PC-9 (cell line): ENCODE measurements around the gene HAUS6. TPM values are rescaled to one million over a fixed set of nuclear protein-coding genes. Genes with fewer than 3 reads are reported as not detected.
A peak's percentile ranks its signal among the peaks of the same experiment; 100 is the strongest.

Experiments
- BruUV-seq: library from RNA; stranded (reverse); fragments of 400-500 nt; replicated peaks from 2 replicates; lab custom pipeline; 2021; lab: Mats Ljungman, UMichigan
- CTCF ChIA-PET: fragments of 300-600 bp; sonication (Branson Sonifier 250); formaldehyde crosslinking; loops from one replicate; lab custom pipeline; 2022; ENCODE audit warnings: antibody characterized with exemption; lab: Charles Lee
- POLR2A ChIA-PET: fragments of 300-600 bp; sonication (Branson Sonifier 250); formaldehyde crosslinking; loops from one replicate; lab custom pipeline; 2022; ENCODE audit warnings: antibody characterized with exemption; ENCODE audit not compliant: unreplicated experiment; lab: Charles Lee
- DNase-seq, 2 experiments: peaks; one replicate each; pipeline versions ENCODE4 v3.0.0 to v3.0.0-alpha.2; 2015 to 2022; ENCODE audit warnings: mixed read lengths in 1 of 2
- H2AFZ ChIP-seq: fragments of 200-600 bp; sonication (generic); 2 replicates; pipeline ENCODE4 v1.8.1; 2017; ENCODE audit warnings: antibody characterized with exemption
- H3F3A ChIP-seq: fragments of 200-600 bp; sonication (generic); 2 replicates; pipeline ENCODE4 v1.8.1; 2017; ENCODE audit warnings: antibody characterized with exemption, mild to moderate bottlenecking, low read depth; ENCODE audit not compliant: insufficient read depth
- H3K27ac ChIP-seq: fragments of 200-600 bp; sonication (generic); 2 replicates; pipeline ENCODE4 v1.6.1; 2016; ENCODE audit warnings: mixed run types
- H3K27me3 ChIP-seq: fragments of 200-600 bp; sonication (generic); 2 replicates; pipeline ENCODE4 v1.6.1; 2016; ENCODE audit warnings: low read depth, mixed run types; ENCODE audit not compliant: insufficient read depth
- H3K36me3 ChIP-seq: fragments of 200-600 bp; sonication (generic); 2 replicates; pipeline ENCODE4 v1.6.1; 2016; ENCODE audit warnings: low read depth, mixed run types
- H3K4me1 ChIP-seq: fragments of 200-600 bp; sonication (generic); replicated peaks from 2 replicates; pipeline ENCODE4 v1.6.1; 2016; ENCODE audit warnings: mixed run types; ENCODE audit not compliant: insufficient read depth
- H3K4me2 ChIP-seq: fragments of 200-600 bp; sonication (generic); 2 replicates; pipeline ENCODE4 v1.6.1; 2017; ENCODE audit warnings: mixed run types
- H3K4me3 ChIP-seq: fragments of 200-600 bp; sonication (generic); 2 replicates; pipeline ENCODE4 v1.6.1; 2016; ENCODE audit warnings: mixed run types
- H3K79me2 ChIP-seq: fragments of 200-600 bp; sonication (generic); 2 replicates; pipeline ENCODE4 v1.6.1; 2017; ENCODE audit warnings: low read depth, mixed run types
- H3K9me2 ChIP-seq: fragments of 200-600 bp; sonication (generic); 2 replicates; pipeline ENCODE4 v1.8.1; 2017; ENCODE audit warnings: mild to moderate bottlenecking; ENCODE audit not compliant: insufficient read depth
- H3K9me3 ChIP-seq: fragments of 200-600 bp; sonication (generic); 2 replicates; pipeline ENCODE4 v1.8.1; 2016; ENCODE audit warnings: low read depth; ENCODE audit not compliant: insufficient read depth
- H4K20me1 ChIP-seq: fragments of 200-600 bp; sonication (generic); 2 replicates; pipeline ENCODE4 v1.8.1; 2017; ENCODE audit not compliant: insufficient read depth
- EZH2 ChIP-seq: fragments of 200-600 bp; sonication (generic); IDR thresholded peaks from 2 replicates; pipeline ENCODE4 v1.8.0; 2017; ENCODE audit warnings: antibody characterized with exemption, low read depth
- intact Hi-C: fragments of 100-400 bp; cut with micrococcal nuclease; formaldehyde crosslinking; loops from one replicate; pipeline ENCODE4 v1.10.0; 2022; ENCODE audit not compliant: unreplicated experiment
- total RNA-seq: library from RNA; stranded (reverse); gene quantifications from 2 replicates; pipeline ENCODE4 v1.2.3, GENCODE V29; 2021
- TF ChIP-seq, protein P1 (sequence below): fragments of 200-600 bp; sonication (generic); conservative IDR thresholded peaks from 2 replicates; pipeline ENCODE4 v1.6.1; 2017; ENCODE audit warnings: mixed run types, antibody characterized with exemption, mild to moderate bottlenecking, moderate library complexity

The HAUS6 gene
- total RNA-seq, 1 experiment from 2014 or later = 19.1 TPM

DNA sequence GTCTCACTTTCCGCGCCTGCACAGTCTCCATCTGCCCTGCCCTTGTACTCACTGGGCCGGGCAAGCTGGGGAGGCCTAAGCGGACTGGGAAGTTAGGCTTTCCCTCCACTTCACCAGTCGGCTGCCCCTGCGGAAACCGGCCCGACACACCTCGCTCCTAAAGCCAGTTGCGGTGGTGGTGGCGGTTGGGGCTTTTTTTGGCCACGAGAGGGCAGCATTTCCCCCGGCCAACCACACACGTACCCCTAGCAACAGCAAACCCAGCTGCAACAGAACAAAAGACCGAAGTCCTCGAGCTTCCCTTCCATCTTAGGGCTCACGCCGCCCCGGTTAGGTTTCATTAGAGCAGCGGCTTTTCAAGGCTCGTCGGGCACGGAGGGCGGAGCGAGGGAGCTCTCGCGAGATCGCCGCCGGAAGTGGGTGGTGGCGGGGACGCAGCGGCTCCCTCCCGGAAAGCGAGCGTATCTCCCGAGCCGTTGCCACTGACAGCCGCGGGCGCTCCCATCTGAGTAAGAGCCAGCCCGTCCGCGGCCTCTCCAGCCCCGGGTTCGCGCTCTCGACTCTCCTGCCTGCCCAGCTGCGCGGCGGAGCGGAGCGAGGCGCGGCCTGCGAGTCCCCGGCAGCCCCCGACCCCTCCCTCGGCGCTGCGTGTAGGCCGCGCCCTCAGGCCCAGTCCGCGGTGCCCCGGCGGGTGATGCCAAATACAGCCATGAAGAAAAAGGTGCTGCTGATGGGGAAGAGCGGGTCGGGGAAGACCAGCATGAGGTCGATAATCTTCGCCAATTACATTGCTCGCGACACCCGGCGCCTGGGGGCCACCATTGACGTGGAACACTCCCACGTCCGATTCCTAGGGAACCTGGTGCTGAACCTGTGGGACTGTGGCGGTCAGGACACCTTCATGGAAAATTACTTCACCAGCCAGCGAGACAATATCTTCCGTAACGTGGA is 53.5 kb downstream of the HAUS6 start, which contains the start of gene RRAGA:
RRAGA (plus strand) TSS at position 462 of the 951 bp plus-strand sequence; CDS start at position 695, 233 bp downstream.
- no TSS peak for BruUV-seq
- H3K27me3 ChIP-seq = no peaks in the 10 kb centered on the region
- H3K4me2 ChIP-seq = peak within 1 kb of the TSS; percentile 91
- peaks cover 16% of the 10 kb centered on the region for H3F3A ChIP-seq
- H3K79me2 ChIP-seq = peaks cover 24% of the 10 kb centered on the region
- H3K4me3 ChIP-seq = peak within 1 kb of the TSS; percentile 92
- H3K9me2 ChIP-seq = no peaks in the 10 kb centered on the region
- H3K4me1 ChIP-seq = peaks cover 24% of the 10 kb centered on the region
- ChIA-PET POLR2A (interaction anchor here (0.5 to 0.6 kb wide), 3 partner anchors 163 to 589 kb away, joined by 4 to 8 read pairs (median 7); partner anchors contain the start of gene RPS6), CTCF (interaction anchor here (0.7 to 1.0 kb wide), 3 partner anchors 131 to 416 kb away, joined by 3 to 6 read pairs (median 3); no protein-coding TSS in a partner anchor)
- TF ChIP-seq, protein P1, sequence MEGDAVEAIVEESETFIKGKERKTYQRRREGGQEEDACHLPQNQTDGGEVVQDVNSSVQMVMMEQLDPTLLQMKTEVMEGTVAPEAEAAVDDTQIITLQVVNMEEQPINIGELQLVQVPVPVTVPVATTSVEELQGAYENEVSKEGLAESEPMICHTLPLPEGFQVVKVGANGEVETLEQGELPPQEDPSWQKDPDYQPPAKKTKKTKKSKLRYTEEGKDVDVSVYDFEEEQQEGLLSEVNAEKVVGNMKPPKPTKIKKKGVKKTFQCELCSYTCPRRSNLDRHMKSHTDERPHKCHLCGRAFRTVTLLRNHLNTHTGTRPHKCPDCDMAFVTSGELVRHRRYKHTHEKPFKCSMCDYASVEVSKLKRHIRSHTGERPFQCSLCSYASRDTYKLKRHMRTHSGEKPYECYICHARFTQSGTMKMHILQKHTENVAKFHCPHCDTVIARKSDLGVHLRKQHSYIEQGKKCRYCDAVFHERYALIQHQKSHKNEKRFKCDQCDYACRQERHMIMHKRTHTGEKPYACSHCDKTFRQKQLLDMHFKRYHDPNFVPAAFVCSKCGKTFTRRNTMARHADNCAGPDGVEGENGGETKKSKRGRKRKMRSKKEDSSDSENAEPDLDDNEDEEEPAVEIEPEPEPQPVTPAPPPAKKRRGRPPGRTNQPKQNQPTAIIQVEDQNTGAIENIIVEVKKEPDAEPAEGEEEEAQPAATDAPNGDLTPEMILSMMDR = peak; percentile 83
- no peak for TF ChIP-seq EZH2
- intact Hi-C loops = loop anchor here (1.0 to 5.0 kb wide), 3 partner anchors 53 to 408 kb away; partner anchors contain the start of gene HAUS6
- H2AFZ ChIP-seq = peak within 1 kb of the TSS; percentile 96
- H3K36me3 ChIP-seq = no peaks in the 10 kb centered on the region
- DNase-seq = peak; percentile 84 to 90
- no peaks in the 10 kb centered on the region for H3K9me3 ChIP-seq
- no peaks in the 10 kb centered on the region for H4K20me1 ChIP-seq
- H3K27ac ChIP-seq = peak within 1 kb of the TSS; percentile 78

DNA sequence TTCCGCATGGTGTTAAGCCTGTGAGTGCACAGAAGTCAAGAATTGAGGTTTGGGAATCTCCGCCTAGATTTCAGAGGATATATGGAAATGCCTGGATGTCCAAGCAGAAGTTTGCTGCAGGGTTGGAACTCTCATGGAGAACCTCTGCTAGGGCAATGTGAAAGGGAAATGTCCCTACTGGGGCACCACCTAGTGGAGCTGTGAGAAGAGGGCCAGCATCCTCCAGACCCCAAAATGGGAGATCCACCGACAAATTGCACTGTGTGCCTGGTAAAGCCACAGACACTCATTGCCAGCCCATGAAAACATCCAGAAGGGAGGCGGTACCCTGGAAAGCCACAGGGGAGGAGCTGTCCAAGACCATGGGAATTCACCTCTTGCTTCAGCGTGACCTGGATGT is 66.1 kb downstream of the HAUS6 start:
- no peaks in the 10 kb centered on the region for H3K9me2 ChIP-seq
- intact Hi-C loops = no loop called here
- H3K4me1 ChIP-seq = no peaks in the 10 kb centered on the region
- no peak overlapping the region for H3K4me2 ChIP-seq
- CTCF ChIA-PET = no interaction called here
- DNase-seq = no peak
- H4K20me1 ChIP-seq = no peaks in the 10 kb centered on the region
- BruUV-seq = no TSS peak
- H3K4me3 ChIP-seq = no peak overlapping the region
- no peaks in the 10 kb centered on the region for H3K27me3 ChIP-seq
- H3K36me3 ChIP-seq = no peaks in the 10 kb centered on the region
- POLR2A ChIA-PET = no interaction called here
- TF ChIP-seq EZH2 = no peak
- TF ChIP-seq, protein P1 = no peak
- H3F3A ChIP-seq = no peaks in the 10 kb centered on the region
- no peak overlapping the region for H2AFZ ChIP-seq
- H3K27ac ChIP-seq = no peak overlapping the region
- H3K9me3 ChIP-seq = no peaks in the 10 kb centered on the region
- H3K79me2 ChIP-seq = no peaks in the 10 kb centered on the region

DNA sequence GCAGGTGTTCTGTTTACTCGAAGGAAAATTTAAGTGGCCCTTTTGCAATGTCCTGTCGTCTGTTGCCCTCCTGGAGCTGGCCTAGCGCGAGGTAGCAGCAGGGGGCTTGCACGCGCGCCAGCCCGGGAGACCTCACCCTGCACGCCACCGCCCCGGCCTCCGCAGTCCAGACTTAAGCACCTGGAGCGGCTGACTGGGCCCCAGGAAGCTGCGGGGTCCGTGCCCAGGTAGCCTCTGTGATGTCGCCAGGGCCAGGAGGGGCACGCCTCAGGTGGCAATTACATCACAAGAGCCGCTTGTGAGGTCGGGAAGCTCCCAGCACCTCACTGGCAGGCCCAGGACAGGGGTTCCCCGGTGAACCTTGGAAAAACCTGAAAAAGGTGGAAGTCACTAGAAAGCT is 69.7 kb downstream of the HAUS6 start, which contains the start of gene SAXO1:
SAXO1 (minus strand) TSS at position 195 of the 400 bp plus-strand sequence. CDS start 301 bp downstream, outside the sequence.
- BruUV-seq = no TSS peak
- H3K4me3 ChIP-seq = no peak within 1 kb of the TSS

More for the DNA sequence above, 69.7 kb downstream of the HAUS6 start, which contains the start of gene SAXO1:
- Histone ChIP-seq H3K27ac (no peak within 1 kb of the TSS), H3K9me3 (no peaks in the 10 kb centered on the region), H3K9me2 (no peaks in the 10 kb centered on the region), H3K79me2 (no peaks in the 10 kb centered on the region), H3K27me3 (no peaks in the 10 kb centered on the region), H3K4me1 (no peaks in the 10 kb centered on the region), H3K36me3 (no peaks in the 10 kb centered on the region), H3F3A (no peaks in the 10 kb centered on the region), H3K4me2 (no peak within 1 kb of the TSS), H4K20me1 (no peaks in the 10 kb centered on the region), H2AFZ (no peak within 1 kb of the TSS)
- CTCF ChIA-PET = no interaction called here
- intact Hi-C loops = no loop called here
- DNase-seq = no peak
- TF ChIP-seq, protein P1 = no peak
- TF ChIP-seq EZH2 = no peak
- POLR2A ChIA-PET = no interaction called here
